HG03469 (cell line): Measurements from ENCODE around the gene PBX1.

ENCODE experiments used
- ATAC-seq: cut with Tn5 transposase; IDR thresholded peaks from one replicate; pipeline ENCODE4 v1.9.1; 2021; ENCODE audit warnings: mild to moderate bottlenecking, moderate library complexity, moderate number of reproducible peaks; ENCODE audit not compliant: unreplicated experiment

Gene PBX1

DNA sequence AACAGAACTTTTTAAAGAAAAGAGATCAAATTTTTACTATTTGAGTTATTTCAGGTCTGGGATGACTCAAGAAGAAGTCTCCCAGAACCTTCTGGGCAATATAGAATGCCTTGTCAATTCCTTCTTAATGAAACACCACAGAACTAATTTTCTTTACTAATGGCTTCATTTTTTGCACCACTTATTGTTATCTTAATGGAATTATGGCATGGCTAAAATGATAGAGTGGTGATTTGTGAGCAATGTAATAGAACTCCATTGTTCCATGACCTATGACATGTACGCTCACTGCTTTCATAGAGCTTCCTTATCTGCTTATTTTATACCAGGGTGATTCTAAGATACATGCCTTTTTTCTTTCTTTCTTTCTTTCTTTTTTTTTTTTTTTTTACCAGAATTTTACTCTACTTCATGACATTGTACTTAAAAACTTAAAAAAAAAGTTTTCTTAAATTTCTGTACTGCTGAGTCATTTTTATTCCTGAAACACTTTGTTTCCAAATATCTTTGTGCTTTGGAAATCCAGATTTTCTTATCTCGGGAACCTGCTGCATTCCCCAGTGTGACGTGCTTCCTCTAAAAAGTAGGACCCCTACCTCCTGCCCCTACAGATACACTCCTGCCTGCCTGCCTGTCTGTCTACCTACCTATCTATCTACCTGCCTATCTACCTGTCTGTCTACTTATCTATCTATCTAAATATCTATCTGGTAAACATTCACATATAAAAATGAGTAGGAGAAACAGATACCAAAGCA is 284.9 kb downstream of the PBX1 start:
- no peak for ATAC-seq

DNA sequence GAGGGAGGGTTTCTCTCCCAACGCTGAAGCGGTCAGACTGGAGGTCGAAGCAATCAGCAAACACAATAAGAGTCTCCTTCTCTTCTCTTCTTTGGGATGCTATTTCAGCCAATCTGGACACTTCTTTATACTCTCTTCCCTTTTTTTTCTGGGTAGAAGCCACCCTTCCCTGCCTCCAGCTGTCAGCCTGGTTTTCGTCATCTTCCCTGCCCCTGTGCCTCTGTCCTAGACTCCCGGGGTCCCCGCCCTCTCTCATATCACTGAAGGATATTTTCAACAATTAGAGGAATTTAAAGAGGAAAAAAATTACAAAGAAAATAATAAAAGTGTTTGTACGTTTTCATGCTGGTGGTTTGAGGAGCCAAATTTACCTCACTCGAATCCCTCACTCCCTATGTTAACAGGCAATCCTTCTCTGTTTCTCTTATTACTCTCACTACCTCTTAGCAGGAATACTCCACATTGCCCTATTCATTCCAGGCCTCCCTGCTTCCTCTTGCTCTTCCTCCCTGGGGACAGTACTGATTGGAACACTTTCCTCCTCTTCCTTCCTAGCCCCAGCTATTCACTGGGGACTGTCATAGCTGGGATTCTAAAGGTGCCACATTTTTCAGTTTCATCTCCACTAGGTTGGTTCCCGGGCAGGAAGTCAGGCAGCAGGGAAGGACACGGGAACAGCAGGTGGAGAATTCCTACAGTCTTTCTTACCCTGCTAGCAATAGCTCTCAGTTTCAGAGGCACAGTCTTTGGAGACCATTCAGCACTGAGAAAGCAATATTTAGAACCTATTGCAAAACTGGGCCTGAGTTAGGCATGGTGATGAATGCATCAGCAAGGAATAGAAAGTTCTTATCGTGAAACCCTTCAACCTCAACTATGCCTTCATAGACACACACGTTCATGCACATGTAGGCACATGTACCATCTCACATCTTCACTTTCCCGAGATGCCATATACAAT is 288.0 kb downstream of the PBX1 start:
- ATAC-seq, result no peak

DNA sequence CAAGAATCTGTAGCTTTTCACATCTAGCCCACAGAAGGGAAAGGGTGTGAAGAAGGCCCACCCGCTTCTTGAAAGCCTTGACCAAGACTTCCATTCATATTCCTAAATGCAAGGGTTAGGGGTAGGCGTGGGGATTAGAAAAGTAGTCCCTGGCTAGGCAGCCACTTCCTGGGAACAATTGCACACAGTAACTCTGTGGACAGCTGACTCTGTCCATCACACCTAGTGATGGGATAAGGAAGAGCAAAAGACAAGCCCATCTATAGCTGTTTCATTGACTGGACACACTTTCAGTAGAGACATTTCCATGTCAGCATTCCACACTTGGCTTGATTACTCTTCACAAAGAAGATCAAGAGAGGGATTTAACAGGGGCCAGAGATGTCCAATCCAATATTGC is 294.2 kb downstream of the PBX1 start:
- ATAC-seq, result no peak

DNA sequence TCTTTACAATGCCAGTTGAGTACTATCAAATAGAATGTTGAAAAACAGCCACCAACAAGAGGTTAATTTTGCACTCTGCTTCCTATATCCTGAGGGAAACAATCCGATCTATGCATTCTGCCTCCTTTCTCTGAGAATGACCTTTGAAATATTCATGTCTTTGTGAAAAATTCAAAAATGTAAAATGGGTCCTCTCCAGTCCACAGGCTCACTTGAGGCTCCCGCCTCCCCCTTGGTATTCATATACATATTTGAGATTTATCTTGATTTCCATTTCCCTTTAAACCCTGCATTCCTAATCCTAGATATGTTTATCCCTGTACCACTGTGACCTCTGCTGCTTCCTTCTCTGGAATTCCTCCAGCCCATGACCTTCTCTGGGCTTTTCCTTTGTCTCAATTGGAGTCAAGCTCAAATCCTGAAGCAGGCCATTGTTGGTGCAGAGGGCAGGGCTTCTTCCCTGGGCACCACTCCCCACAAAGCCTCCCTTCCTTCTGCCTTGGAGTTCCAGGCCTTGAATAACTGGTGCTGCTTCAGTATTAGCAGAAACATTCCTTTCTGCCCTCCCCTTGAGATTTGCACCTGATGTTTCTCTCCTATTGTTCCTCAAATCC is 296.8 kb downstream of the PBX1 start:
- no peak for ATAC-seq

DNA sequence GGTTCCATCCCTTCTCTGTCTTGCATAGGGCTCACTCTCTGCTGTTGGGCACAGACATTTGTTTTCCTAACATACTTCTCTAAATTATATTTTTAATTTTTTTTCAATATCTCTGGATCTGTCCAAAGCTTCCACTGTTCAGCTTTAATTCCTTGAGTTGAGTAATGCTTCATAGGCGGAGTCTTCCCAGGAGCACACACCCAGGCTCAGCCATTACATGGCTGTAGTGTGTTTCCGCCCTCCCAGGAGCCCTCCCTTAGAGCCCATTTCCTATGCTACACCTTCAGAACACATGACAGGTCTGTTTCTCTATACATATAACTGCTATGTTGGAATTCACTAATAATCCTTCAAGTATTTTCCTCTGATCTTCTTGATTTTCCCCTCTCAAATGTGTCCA is 297.4 kb downstream of the PBX1 start:
- no peak for ATAC-seq

DNA sequence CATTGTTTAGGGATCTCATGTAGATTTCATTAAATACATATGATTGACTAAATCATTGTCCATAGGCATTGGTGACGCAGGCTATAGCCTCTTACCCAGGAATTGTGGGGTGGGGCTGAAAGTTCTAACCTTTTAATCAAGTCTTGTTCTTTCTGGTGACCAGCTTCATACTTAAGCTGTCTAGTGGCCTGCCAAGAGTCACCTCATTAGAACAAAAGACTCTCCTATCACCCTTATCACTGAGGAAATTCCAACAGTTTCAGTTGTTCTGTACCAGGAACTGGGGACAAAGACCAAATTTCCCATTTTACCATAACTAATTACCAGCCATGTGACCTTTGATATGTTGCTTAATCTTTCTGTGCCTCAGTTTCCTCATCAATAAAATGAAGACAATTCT is 298.5 kb downstream of the PBX1 start:
- ATAC-seq, result no peak

DNA sequence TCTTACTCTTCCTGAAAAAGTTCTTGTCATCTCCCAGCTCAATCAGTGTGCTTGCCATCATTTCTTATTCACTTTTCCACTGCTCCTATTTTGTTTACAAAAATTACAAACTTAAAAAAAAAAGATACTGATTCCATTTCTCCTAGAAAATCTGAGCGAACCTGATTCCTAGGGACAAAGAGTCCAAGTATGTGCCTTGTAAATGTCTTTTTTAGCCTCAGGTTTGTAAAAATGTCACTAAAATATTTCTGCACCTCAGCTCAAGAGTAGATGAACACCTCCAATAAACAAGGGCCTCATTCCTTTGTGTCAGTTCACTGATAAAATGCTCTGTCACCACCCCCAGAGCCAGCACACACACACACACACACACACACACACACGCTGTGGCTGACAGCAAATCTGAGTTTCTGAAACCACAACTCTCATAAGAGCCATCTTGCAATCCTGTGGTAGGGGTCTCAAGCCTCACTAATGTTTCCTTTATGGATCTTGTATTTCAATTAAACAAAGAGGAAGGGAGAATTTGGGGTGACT is 299.2 kb downstream of the PBX1 start:
- ATAC-seq, result no peak

DNA sequence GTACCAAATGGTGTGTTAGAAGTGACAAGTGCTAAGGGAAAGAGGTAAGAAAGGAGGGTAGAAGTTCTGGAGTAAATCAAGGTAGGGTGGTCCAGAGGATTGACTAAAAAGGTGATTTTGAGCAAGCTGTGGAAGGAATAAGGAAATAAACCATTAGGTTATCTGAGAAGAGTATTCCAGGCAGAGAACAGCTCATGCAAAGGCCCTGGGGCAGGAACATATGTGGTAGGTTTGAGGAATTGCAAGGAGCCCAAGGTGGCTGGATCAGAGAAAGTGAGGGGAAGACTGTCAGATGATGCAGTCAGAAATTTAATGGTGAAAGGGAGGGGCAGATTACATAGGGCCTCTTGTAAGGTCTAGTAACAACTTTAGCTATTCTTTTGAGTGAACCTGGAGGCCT is 302.6 kb downstream of the PBX1 start:
- no peak for ATAC-seq

DNA sequence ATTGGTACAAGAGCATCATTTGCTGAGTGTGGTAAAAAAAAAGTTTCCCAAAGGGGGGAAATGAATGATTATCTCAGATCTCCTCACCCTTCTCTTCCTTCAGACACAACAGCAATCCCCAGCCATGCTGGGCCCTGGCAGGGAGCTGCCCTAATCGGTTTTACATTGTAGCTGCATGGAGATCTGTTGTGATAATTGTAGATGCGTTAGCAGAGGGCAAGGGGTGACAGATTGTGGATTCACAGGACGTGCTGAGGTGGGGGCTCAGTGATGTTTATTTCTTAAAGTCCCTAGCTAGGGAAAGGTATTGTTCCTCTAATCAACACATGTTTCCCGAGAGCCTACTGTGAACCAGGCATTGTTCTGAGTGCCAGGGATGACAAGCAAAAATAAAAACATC is 304.1 kb downstream of the PBX1 start:
- ATAC-seq, result no peak

DNA sequence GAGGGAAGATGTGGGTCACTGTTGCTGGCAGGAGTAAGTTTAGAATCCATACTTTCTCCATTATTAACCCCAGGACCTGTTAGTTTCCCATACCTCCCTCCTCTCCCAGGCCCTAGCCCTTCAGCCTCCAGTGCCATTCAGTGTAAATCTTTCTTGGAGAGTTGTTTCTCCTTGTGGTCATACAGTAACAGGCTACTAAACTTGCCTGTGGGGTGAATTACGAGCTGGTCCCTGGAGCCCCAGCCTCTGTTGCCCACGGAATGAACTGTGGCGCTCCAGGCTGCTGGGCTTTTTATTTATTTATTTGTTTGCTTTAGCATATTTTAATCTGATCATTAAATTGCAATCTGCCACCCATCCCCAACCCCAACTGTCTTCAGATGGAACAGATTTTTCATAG is 305.2 kb downstream of the PBX1 start:
- no peak for ATAC-seq

DNA sequence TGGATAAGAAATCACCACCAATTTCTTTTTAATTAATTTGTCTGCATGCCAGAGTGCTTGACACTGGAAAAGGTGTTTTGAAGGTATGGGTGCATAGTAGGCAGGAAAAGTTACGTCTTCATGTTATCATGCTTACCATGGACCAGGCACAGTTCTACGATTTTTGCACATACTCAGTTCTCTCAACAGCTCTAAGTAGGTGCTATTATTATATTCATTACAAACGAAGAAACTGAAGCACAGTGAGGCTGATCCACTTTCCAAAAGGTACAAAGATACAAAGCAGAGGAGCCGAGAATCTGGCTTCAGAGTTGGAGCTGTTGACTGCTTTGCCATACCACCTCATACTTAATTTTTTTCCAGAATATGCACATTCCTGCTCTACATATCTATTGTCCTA is 306.4 kb downstream of the PBX1 start:
- ATAC-seq, result no peak

DNA sequence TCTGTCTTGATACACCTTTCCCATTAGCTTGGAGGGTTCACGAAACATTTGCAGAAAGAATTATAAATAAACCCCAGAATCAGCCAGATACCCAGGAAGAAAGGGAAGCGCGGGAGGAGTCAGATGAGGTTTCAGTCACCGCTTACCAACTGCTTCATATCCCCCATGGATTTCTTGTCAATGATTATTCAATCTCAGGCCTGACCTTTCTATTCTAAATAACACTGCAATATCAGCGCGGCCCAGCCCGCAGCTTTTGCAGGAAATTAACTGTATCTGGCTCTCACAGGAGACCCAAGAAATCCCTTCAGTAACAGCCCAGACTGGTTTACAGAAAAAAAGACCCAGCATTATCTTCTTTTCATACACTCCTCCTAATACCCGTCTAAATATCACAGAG is 308.6 kb downstream of the PBX1 start:
- no peak for ATAC-seq

DNA sequence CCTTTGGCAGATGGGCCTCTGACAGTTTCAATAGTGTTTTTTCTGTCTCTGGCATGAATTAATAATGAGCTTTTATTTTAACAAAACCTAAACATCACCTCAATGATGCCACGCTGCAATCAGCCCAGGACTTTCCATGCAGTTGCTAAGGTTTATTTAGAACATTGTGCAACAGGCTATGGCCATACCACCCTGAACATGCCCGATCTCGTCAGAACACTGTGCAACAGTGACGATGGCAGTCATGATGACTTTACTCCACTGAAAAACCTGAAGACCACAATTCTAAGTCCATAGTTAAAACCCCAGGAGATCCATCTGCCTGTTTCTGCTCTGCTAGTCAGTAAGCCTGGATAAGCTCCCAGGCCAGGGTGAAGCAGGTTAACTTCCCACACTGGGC is 310.0 kb downstream of the PBX1 start:
- ATAC-seq, result no peak

DNA sequence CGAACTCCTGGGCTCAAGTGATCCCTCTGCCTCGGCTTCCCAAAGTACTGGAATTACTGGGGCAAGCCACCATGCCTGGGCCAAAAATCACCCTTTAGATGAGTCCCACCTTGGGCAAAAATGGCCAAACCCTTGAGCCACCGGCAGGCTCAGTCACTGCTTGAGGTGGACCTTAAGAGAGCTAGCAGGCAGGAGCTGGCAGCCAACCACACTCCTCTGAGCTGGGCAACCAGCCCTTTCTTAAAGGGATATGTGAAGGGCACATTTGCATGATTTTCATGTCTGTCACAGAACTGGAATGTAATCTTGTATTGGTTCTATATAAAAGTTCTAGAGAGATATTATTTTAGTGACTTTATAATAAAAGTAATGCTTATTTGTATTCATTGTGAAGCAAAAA is 316.5 kb downstream of the PBX1 start:
- no peak for ATAC-seq

DNA sequence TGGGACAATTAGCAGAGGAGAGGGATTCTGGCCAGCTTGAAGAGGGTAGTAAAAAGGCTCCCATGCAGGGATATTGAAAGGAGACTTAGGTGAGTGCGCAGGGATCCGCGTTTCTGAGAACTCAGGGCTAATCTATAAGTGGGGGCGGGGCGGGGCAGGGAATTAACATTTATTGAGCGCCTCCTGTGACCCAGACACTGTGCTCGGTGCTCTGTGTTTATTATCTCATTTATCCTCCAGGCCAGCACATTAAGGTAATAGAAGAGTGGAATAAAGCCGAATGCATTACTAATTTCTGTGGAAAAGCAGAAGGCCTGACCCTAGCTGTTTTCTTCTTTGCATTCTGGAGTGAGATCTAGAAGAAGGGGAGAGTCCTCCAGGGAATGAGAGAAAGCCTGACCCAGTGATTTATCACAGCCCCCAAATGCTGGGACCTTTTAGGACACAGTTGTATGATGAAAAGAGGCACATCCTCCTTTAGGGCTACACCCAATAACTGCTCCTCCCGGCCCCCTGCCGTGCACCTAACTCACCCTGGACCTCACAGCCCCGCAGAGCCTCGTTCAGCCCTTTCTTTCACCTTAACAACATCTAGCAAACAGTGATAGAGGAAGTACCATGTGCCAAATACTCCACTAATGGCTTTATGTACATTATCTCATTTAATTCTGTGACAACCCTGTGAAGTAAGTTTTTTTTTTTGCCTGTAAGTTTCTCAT is 317.6 kb downstream of the PBX1 start:
- ATAC-seq, result no peak

DNA sequence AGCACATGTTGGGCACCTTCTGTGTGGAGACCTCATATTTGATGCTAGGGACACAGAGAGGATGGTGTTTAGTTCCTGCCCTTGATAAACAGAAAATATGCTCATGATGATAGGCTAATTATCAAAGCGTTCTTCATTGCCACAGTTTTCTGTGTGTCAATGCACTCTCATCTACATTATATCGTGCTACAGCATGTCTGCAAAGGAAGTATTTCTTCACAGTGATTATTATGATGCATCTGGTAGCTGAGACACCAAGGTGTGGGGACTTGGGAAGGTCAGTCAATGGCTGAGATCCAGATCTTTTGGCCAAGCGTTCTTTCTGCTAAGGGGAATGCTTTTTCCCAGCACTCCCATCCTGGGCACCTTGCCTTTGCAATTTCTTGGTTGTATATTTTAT is 321.2 kb downstream of the PBX1 start:
- ATAC-seq, result no peak

DNA sequence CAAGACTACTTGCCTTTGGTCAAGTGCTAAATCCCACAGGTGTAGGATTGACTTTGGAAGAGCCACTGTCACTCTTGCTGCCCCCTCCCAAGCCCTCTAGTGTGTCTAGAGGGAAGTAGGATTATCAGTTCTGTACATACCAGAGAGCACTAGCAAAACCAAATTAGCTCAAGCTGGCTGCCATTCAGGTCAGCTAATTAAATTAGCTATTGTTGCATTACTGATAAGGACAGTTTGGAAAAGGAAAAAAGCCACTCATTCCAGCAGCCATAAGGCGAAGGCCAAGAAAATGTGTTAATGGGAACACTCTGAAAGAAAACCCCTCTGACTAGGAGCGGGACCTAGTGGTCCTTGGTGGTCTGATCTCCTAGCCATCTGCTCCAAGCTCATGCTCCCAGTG is 321.7 kb downstream of the PBX1 start:
- ATAC-seq, result no peak

DNA sequence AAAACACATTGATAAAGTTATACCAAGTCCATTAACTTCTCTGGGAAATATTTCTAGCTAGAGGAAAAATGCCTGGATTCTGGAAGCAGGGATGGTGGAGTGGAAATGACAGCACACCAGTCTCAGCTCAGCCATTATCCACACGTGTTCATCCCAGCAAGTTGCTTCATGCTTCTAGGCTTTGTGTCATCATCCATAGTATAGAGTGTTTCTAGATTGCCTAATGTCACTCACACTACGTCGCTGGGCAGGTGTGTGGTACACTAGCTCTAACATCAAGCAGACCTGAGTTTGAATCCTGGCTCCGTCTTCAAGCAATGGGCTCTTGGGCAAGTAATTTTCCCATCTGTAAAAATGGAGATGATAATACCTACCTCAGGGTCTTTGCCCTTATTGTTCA is 326.3 kb downstream of the PBX1 start:
- no peak for ATAC-seq

DNA sequence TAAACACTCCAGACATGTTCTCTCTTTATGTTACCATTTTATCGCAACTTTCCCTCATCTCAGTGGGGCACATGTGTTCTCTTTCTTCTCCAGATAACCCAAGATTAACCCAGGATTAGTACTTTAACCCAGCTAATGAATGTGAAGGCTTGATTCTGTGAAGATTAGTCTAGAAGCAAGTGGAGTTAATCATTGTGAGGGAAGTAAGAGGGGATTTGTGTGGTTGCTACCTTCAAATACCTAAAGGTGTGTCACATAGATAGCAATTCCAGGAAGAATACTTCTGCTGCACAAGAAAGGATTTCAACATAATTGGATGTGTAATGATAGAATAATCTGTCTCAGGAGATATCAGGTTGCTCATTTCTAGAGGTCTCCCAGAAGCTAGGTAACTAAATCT is 327.1 kb downstream of the PBX1 start:
- no peak for ATAC-seq

DNA sequence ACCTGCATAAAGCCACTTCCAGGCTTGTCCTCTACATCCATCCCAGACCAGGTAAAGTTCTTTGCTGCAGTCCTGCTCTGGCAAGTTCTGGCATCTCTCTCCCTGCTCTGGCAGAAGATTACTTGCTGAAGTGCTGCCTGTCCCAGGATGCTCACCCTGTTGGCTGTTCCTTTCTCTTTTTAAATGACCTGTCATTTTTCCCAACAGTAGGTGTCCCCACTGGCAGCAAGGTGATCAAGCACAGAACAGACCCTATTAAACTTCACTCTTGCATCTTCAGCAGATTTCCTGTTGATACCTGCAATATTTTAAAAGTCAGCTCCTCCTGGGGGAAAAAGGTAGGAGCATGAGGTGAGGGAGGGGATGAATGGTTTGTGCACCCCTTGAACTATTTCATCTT is 332.6 kb downstream of the PBX1 start:
- ATAC-seq, result no peak
